Measurements from ENCODE around the gene KSR2. TPM values are rescaled to one million over a fixed set of nuclear protein-coding genes. Genes with fewer than 3 reads are reported as not detected.

Gene KSR2
- total and polyA plus RNA-seq, 2 donors (not counting 3 experiments of a cell fraction or from before 2014, with no cell fraction given) = 2.1 to 5.2 TPM

DNA sequence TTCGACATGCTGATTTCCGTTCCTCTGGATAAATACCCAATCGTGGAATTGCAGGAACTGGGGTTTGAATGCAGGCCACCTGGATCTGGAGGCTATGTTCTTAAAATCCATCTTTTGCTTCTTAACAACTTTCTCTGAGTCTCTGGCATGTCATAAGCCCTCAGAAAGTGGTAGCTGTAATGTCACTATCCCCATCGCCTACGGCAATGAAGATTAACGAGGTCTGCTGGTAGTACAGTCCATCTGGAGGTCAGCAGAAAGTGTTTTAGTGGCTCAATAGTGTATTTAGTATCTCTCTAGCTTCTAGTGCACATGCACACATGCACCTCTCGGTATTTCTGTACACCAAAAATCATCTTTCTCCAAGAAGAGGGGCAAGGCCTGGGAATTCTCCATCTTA lies 477.1 kb downstream of the KSR2 start:
- intact Hi-C loops (cut with micrococcal nuclease) = no loop called here
- no peaks in the 10 kb centered on the region for H3K27me3 ChIP-seq (ENCODE audit: control insufficient read depth in 2 of 2, insufficient read depth in 2 of 2, low read length in 2 of 2)
- H3K36me3 ChIP-seq (ENCODE audit: control insufficient read depth in 2 of 2, extremely low read depth in 1 of 2, insufficient read depth in 2 of 2, low read length in 2 of 2) = no peaks in the 10 kb centered on the region
- H3K4me2 ChIP-seq (ENCODE audit: insufficient read depth, low read length) = no peak overlapping the region
- H3K79me2 ChIP-seq (ENCODE audit: control insufficient read depth, insufficient read depth, low read length) = no peaks in the 10 kb centered on the region
- POLR2A ChIA-PET = no interaction called here
- H4K20me1 ChIP-seq (replicated peaks; ENCODE audit: control insufficient read depth, extremely low read depth, insufficient read depth, low read length) = no peaks in the 10 kb centered on the region
- no TSS peak for BruUV-seq (replicated peaks)
- peaks cover 8% of the 10 kb centered on the region for H3K4me1 ChIP-seq (ENCODE audit: control insufficient read depth, extremely low read depth, insufficient read depth, low read length)
- FAIRE-seq = no peak
- no peaks in the 10 kb centered on the region for H3K9me1 ChIP-seq (replicated peaks; ENCODE audit: control insufficient read depth, extremely low read depth, insufficient read depth, low read length)
- TF ChIP-seq, protein P1, sequence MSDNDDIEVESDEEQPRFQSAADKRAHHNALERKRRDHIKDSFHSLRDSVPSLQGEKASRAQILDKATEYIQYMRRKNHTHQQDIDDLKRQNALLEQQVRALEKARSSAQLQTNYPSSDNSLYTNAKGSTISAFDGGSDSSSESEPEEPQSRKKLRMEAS (IDR thresholded peaks at IDR 0.05; ENCODE audit: insufficient read depth, insufficient read length) = no peak
- H3K27ac ChIP-seq (ENCODE audit: insufficient read depth, low read depth, low read length) = no peak overlapping the region
- no peak overlapping the region for H3K9ac ChIP-seq (replicated peaks; ENCODE audit: extremely low read depth, insufficient read depth, low read length)
- no peak overlapping the region for H2AFZ ChIP-seq (ENCODE audit: low read depth, low read length)
- CTCF ChIA-PET = no interaction called here
- no peak for DNase-seq (ENCODE audit: low read depth, low spot score)
- no peak overlapping the region for H3K4me3 ChIP-seq (replicated peaks in 1 of 3; ENCODE audit: insufficient read depth in 1 of 3, low read depth in 1 of 3, low read length in 3 of 3)
- dilution Hi-C loops (cut with MboI; ENCODE audit: extremely low pct_ligation_motif_present, low sequenced_read_pairs) = no loop called here
- H3K9me3 ChIP-seq (replicated peaks; ENCODE audit: control insufficient read depth, insufficient read depth, low read length) = no peaks in the 10 kb centered on the region

DNA sequence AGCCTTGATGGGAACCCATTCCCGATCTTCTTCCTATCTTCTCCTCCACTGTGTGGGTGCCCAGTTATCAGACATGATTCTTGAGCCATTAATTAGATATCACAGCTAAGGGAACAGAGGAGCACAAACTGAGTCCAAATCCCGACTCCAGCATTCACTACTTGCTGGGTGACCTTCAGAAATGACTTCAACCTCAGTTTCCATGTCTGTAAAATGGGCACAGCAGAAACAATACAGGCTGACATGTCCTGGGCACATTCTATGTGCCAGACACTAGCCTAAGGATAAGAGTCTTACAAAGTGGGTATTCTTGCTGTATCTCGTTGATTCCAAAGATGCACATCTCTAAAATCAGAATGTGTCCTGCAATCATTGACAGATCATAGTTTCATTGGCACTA lies 478.7 kb downstream of the KSR2 start:
- Histone ChIP-seq H2AFZ (ENCODE audit: low read depth, low read length) (no peak overlapping the region), H3K9ac (replicated peaks; ENCODE audit: extremely low read depth, insufficient read depth, low read length) (no peak overlapping the region), H3K9me3 (replicated peaks; ENCODE audit: control insufficient read depth, insufficient read depth, low read length) (no peaks in the 10 kb centered on the region), H4K20me1 (replicated peaks; ENCODE audit: control insufficient read depth, extremely low read depth, insufficient read depth, low read length) (no peaks in the 10 kb centered on the region), H3K4me3 (replicated peaks in 1 of 3; ENCODE audit: insufficient read depth in 1 of 3, low read depth in 1 of 3, low read length in 3 of 3) (no peak overlapping the region), H3K4me2 (ENCODE audit: insufficient read depth, low read length) (no peak overlapping the region), H3K27me3 (ENCODE audit: control insufficient read depth in 2 of 2, insufficient read depth in 2 of 2, low read length in 2 of 2) (no peaks in the 10 kb centered on the region), H3K4me1 (ENCODE audit: control insufficient read depth, extremely low read depth, insufficient read depth, low read length) (peaks cover 9% of the 10 kb centered on the region), H3K79me2 (ENCODE audit: control insufficient read depth, insufficient read depth, low read length) (no peaks in the 10 kb centered on the region), H3K36me3 (ENCODE audit: control insufficient read depth in 2 of 2, extremely low read depth in 1 of 2, insufficient read depth in 2 of 2, low read length in 2 of 2) (no peaks in the 10 kb centered on the region), H3K27ac (ENCODE audit: insufficient read depth, low read depth, low read length) (no peak overlapping the region), H3K9me1 (replicated peaks; ENCODE audit: control insufficient read depth, extremely low read depth, insufficient read depth, low read length) (no peaks in the 10 kb centered on the region)
- dilution Hi-C loops (cut with MboI; ENCODE audit: extremely low pct_ligation_motif_present, low sequenced_read_pairs) (no loop called here), intact Hi-C loops (cut with micrococcal nuclease) (no loop called here)
- ChIA-PET POLR2A (no interaction called here), CTCF (interaction anchor here (1.4 kb wide), 1 partner anchor 123 kb away, joined by 4 read pairs; no protein-coding TSS in a partner anchor)
- FAIRE-seq (no peak), DNase-seq (ENCODE audit: low read depth, low spot score) (no peak)
- no TSS peak for BruUV-seq (replicated peaks)
- TF ChIP-seq EZH2 (IDR thresholded peaks at IDR 0.05; ENCODE audit: borderline replicate concordance, low read depth, low read length, severe bottlenecking) (no peak), JUN (IDR thresholded peaks at IDR 0.05; ENCODE audit: borderline replicate concordance, insufficient read depth, insufficient read length, low read depth) (no peak)
- TF ChIP-seq, protein P1 (IDR thresholded peaks at IDR 0.05; ENCODE audit: insufficient read depth, insufficient read length) = no peak

All from endothelial cell of umbilical vein (primary cell).